ENCODE results near the gene INPP4B.

DNA sequence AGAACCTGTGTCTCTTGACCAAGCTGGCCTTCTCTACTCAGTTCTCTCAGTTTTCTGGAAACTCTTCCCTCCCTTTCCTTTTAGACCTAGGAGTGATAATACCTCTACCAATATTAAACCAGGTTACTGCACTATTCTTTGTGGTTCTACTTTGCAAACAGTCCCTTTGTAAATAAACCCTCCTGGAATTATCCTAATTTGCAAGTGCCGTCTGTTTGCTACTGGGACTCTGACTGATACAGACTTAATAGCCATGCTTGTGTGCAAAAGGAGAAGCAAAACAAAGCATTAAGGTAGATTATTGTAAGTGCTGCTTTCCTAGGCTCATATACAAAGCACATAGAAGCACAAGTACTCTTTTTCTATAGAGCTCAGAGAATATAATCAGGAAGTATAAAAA lies 507.0 kb downstream of the INPP4B start:
- TF ChIP-seq, protein P1, sequence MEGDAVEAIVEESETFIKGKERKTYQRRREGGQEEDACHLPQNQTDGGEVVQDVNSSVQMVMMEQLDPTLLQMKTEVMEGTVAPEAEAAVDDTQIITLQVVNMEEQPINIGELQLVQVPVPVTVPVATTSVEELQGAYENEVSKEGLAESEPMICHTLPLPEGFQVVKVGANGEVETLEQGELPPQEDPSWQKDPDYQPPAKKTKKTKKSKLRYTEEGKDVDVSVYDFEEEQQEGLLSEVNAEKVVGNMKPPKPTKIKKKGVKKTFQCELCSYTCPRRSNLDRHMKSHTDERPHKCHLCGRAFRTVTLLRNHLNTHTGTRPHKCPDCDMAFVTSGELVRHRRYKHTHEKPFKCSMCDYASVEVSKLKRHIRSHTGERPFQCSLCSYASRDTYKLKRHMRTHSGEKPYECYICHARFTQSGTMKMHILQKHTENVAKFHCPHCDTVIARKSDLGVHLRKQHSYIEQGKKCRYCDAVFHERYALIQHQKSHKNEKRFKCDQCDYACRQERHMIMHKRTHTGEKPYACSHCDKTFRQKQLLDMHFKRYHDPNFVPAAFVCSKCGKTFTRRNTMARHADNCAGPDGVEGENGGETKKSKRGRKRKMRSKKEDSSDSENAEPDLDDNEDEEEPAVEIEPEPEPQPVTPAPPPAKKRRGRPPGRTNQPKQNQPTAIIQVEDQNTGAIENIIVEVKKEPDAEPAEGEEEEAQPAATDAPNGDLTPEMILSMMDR (IDR thresholded peaks at IDR 0.05; ENCODE audit: borderline replicate concordance, extremely low read depth, low read length, poor library complexity, severe bottlenecking): no peak
- no peak for TF ChIP-seq EZH2 (IDR thresholded peaks at IDR 0.05; ENCODE audit: borderline replicate concordance, low read depth, low read length, severe bottlenecking)

All from DND-41 (cell line).